IMR-90 (cell line): ENCODE measurements around the gene ING2. TPM values are rescaled to one million over a fixed set of nuclear protein-coding genes. Genes with fewer than 3 reads are reported as not detected.

ENCODE experiments used
- ATAC-seq: fragments of 200-7000 bp; cut with Tn5 transposase; 2 replicates; pipeline ENCODE4 v1.9.1; 2020; ENCODE audit warnings: low read depth, mild to moderate bottlenecking, moderate library complexity
- BruUV-seq: library from RNA; stranded (reverse); fragments of 400-500 nt; replicated peaks from 2 replicates; lab custom pipeline; 2021; lab: Mats Ljungman, UMichigan
- CTCF ChIA-PET: fragments of 300-600 bp; formaldehyde crosslinking; extraction: SDS; loops from one replicate; lab custom pipeline; 2021; ENCODE audit warnings: antibody characterized with exemption; lab: Yijun Ruan, JAX
- POLR2A ChIA-PET: fragments of 300-600 bp; sonication (Branson Sonifier 250); formaldehyde crosslinking; loops from one replicate; lab custom pipeline; 2022; ENCODE audit warnings: antibody characterized with exemption; ENCODE audit not compliant: unreplicated experiment; lab: Charles Lee
- DNase-seq: peaks from one replicate; pipeline ENCODE4 v3.0.0; 2013
- H2AFZ ChIP-seq: replicated peaks from 2 replicates; pipeline ENCODE3; 2013; ENCODE audit warnings: low read length, mild to moderate bottlenecking; ENCODE audit not compliant: poor library complexity
- H2AK5ac ChIP-seq: 2 replicates; pipeline ENCODE4 v1.6.1; 2013; ENCODE audit warnings: low read depth, low read length, inconsistent platforms
- H2AK9ac ChIP-seq: replicated peaks from 2 replicates; pipeline ENCODE3; 2013; ENCODE audit warnings: mild to moderate bottlenecking, low read depth, low read length, moderate library complexity; ENCODE audit not compliant: poor library complexity
- H2BK120ac ChIP-seq: 2 replicates; pipeline ENCODE4 v1.6.1; 2013; ENCODE audit warnings: low read depth, low read length, inconsistent platforms
- H2BK15ac ChIP-seq: 3 replicates; pipeline ENCODE4 v1.6.1; 2013; ENCODE audit warnings: low read depth, low read length, inconsistent platforms
- H2BK20ac ChIP-seq: 2 replicates; pipeline ENCODE4 v1.6.1; 2013; ENCODE audit warnings: low read depth, mild to moderate bottlenecking, inconsistent platforms, low read length, moderate library complexity
- H2BK5ac ChIP-seq: 2 replicates; pipeline ENCODE4 v1.6.1; 2013; ENCODE audit warnings: mild to moderate bottlenecking, low read depth, low read length, inconsistent platforms; ENCODE audit not compliant: poor library complexity, severe bottlenecking
- H3K14ac ChIP-seq: replicated peaks from 2 replicates; pipeline ENCODE4 v1.6.1; 2013; ENCODE audit warnings: low read depth, low read length, inconsistent platforms
- H3K18ac ChIP-seq: 2 replicates; pipeline ENCODE4 v1.6.1; 2013; ENCODE audit warnings: low read depth, low read length, control low read depth
- H3K23ac ChIP-seq: 2 replicates; pipeline ENCODE4 v1.6.1; 2013; ENCODE audit warnings: low read depth, low read length, inconsistent platforms
- H3K27ac ChIP-seq: 2 replicates; pipeline ENCODE4 v1.5.1; 2013; ENCODE audit warnings: mild to moderate bottlenecking, control low read depth, low read length; ENCODE audit not compliant: insufficient read depth
- H3K27me3 ChIP-seq: 2 replicates; pipeline ENCODE4 v1.6.1; 2013; ENCODE audit warnings: low read length; ENCODE audit not compliant: control insufficient read depth, insufficient read depth
- H3K36me3 ChIP-seq: 2 replicates; pipeline ENCODE4 v1.6.1; 2013; ENCODE audit warnings: low read length, mixed read lengths; ENCODE audit not compliant: control insufficient read depth, insufficient read depth
- H3K4ac ChIP-seq: 2 replicates; pipeline ENCODE4 v1.6.1; 2013; ENCODE audit warnings: low read depth, low read length, inconsistent platforms
- H3K4me1 ChIP-seq: 2 replicates; pipeline ENCODE4 v1.6.1; 2013; ENCODE audit warnings: low read length, mixed read lengths; ENCODE audit not compliant: control insufficient read depth, insufficient read depth
- H3K4me2 ChIP-seq: 2 replicates; pipeline ENCODE4 v1.6.1; 2013; ENCODE audit warnings: low read depth, mild to moderate bottlenecking, control low read depth, low read length, moderate library complexity
- H3K4me3 ChIP-seq: 2 replicates; pipeline ENCODE4 v1.5.1; 2013; ENCODE audit warnings: low read depth, mild to moderate bottlenecking, control low read depth, low read length, moderate library complexity; ENCODE audit not compliant: insufficient read depth
- H3K56ac ChIP-seq: 2 replicates; pipeline ENCODE4 v1.6.1; 2013; ENCODE audit warnings: low read length, inconsistent platforms; ENCODE audit not compliant: insufficient read depth; ENCODE audit errors: extremely low read depth
- H3K79me1 ChIP-seq, 2 experiments: 2 replicates each; pipeline ENCODE4 v1.6.1; 2013; ENCODE audit warnings: low read length in 2 of 2, inconsistent platforms in 1 of 2, low read depth in 1 of 2
- H3K9ac ChIP-seq: 2 replicates; pipeline ENCODE4 v1.6.1; 2013; ENCODE audit warnings: low read depth, low read length, control low read depth
- H3K9me1 ChIP-seq: 2 replicates; pipeline ENCODE4 v1.6.1; 2013; ENCODE audit warnings: low read length, inconsistent platforms; ENCODE audit not compliant: insufficient read depth
- H3K9me3 ChIP-seq: 2 replicates; pipeline ENCODE4 v1.6.1; 2013; ENCODE audit warnings: low read length; ENCODE audit not compliant: control insufficient read depth, insufficient read depth
- H4K20me1 ChIP-seq: 2 replicates; pipeline ENCODE4 v1.6.1; 2013; ENCODE audit warnings: low read length, inconsistent platforms; ENCODE audit not compliant: insufficient read depth
- H4K5ac ChIP-seq: 2 replicates; pipeline ENCODE4 v1.6.1; 2013; ENCODE audit warnings: mild to moderate bottlenecking, low read depth, low read length, control low read depth
- H4K8ac ChIP-seq, 2 experiments: 2 replicates each; pipeline ENCODE4 v1.6.1; 2013; ENCODE audit warnings: low read depth in 2 of 2, low read length in 2 of 2, control low read depth in 1 of 2, inconsistent platforms in 1 of 2
- H4K91ac ChIP-seq: 2 replicates; pipeline ENCODE4 v1.6.1; 2013; ENCODE audit warnings: low read depth, low read length, inconsistent platforms; ENCODE audit not compliant: insufficient read depth
- CEBPB ChIP-seq: IDR thresholded peaks from 2 replicates; pipeline ENCODE4 v1.6.1; 2012; ENCODE audit warnings: low read depth, low read length, improper control_type of control experiment
- CHD1 ChIP-seq: IDR thresholded peaks from 2 replicates; pipeline ENCODE4 v1.6.1; 2012; ENCODE audit warnings: low read depth, low read length, improper control_type of control experiment
- CTCF ChIP-seq: conservative IDR thresholded peaks from 2 replicates; pipeline ENCODE4 v1.5.1; 2012; ENCODE audit warnings: mild to moderate bottlenecking, low read depth, low read length, improper control_type of control experiment
- MAFK ChIP-seq: IDR thresholded peaks from 2 replicates; pipeline ENCODE4 v1.6.1; 2012; ENCODE audit warnings: low read depth, low read length, improper control_type of control experiment
- MAZ ChIP-seq: IDR thresholded peaks from 2 replicates; pipeline ENCODE4 v1.6.1; 2012; ENCODE audit warnings: low read depth, mild to moderate bottlenecking, low read length, improper control_type of control experiment, moderate library complexity, borderline replicate concordance
- POLR2A ChIP-seq: IDR thresholded peaks from 2 replicates; pipeline ENCODE4 v1.6.1; 2012; ENCODE audit warnings: mild to moderate bottlenecking, low read depth, low read length
- RCOR1 ChIP-seq: IDR thresholded peaks from 2 replicates; pipeline ENCODE4 v1.6.1; 2012; ENCODE audit warnings: mild to moderate bottlenecking, low read length, improper control_type of control experiment; ENCODE audit not compliant: insufficient replicate concordance
- SMC3 ChIP-seq: fragments of 150-350 bp; IDR thresholded peaks from 2 replicates; pipeline ENCODE4 v1.6.1; 2016; ENCODE audit warnings: low read depth, mild to moderate bottlenecking, antibody characterized with exemption, low read length, moderate library complexity
- WGBS, 2 experiments: methylation state at CpG; one replicate each; pipeline versions ENCODE4 v1.1.5 to v1.1.7; 2013; ENCODE audit warnings: missing lambda C conversion rate in 2 of 2; ENCODE audit not compliant: insufficient read length in 1 of 2; ENCODE audit errors: extremely low coverage in 2 of 2; 5-methylcytosine and 5-hydroxymethylcytosine counted together
- dilution Hi-C: fragments of 300-500 bp; cut with HindIII; formaldehyde crosslinking; loops from one replicate; pipeline ENCODE4 v1.14.3; 2018; ENCODE audit warnings: low sequenced_read_pairs; ENCODE audit not compliant: unreplicated experiment
- in situ Hi-C: fragments of 300-500 bp; cut with MboI; formaldehyde crosslinking; loops from 3 replicates; pipeline ENCODE4 v1.14.3; 2019; ENCODE audit warnings: low sequenced_read_pairs, inconsistent platforms, mixed read lengths
- intact Hi-C: fragments of 100-400 bp; cut with micrococcal nuclease; formaldehyde crosslinking; loops from 2 replicates; pipeline ENCODE4 v1.10.0; 2022
- polyA plus RNA-seq, 3 experiments: library from polyadenylated mRNA; depleted of rRNA; stranded (reverse); fragments of >200 nt; gene quantifications; 2 replicates each; pipeline ENCODE4 v1.2.3, GENCODE V29; 2012; ENCODE audit warnings: low replicate concordance in 1 of 3
- total RNA-seq: library from RNA; depleted of rRNA; stranded (reverse); fragments of >200 nt; gene quantifications from 2 replicates; pipeline ENCODE4 v1.2.3, GENCODE V29; 2012
- TF ChIP-seq, protein P1 (sequence below): fragments of 150-350 bp; IDR thresholded peaks from 2 replicates; pipeline ENCODE4 v1.6.1; 2017; ENCODE audit warnings: mild to moderate bottlenecking, antibody characterized with exemption, low read length, low read depth
- TF ChIP-seq, protein P2 (sequence below): fragments of 150-350 bp; IDR thresholded peaks from 2 replicates; pipeline ENCODE4 v1.6.1; 2016; ENCODE audit warnings: low read depth, mild to moderate bottlenecking, low read length, moderate library complexity, borderline replicate concordance

ING2 gene
- total and polyA plus RNA-seq, 2 of the 4 experiments (the other 2 are of a cell fraction), result 2.5 to 9.5 TPM

DNA sequence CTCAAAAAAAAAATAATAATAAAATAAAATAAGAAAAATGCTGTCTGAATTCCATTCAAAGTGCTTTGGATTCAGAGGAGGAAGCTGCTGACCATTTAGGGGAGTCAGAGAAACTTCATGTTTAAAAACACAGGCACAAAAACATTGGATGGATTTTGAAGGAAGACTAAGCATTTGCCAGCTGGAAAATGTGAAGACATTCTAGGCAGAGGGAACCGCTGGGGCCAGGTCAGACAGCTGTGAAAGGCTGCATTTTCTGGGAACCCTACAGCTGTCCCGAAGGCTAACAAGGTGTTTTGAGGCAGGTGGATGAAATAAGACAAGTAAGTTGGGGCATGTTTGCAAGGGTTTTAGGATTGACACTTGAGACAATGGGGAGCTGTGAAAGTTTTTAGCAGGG, 38.6 kb downstream of the ING2 start:
- TF ChIP-seq CHD1, result no peak
- no peak for TF ChIP-seq CEBPB
- TF ChIP-seq SMC3, result no peak
- TF ChIP-seq, protein P1, sequence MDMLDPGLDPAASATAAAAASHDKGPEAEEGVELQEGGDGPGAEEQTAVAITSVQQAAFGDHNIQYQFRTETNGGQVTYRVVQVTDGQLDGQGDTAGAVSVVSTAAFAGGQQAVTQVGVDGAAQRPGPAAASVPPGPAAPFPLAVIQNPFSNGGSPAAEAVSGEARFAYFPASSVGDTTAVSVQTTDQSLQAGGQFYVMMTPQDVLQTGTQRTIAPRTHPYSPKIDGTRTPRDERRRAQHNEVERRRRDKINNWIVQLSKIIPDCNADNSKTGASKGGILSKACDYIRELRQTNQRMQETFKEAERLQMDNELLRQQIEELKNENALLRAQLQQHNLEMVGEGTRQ, result no peak
- no peak for TF ChIP-seq MAFK
- no peak for TF ChIP-seq MAZ
- TF ChIP-seq POLR2A, result no peak
- no peak for TF ChIP-seq RCOR1
- TF ChIP-seq CTCF, result no peak
- TF ChIP-seq, protein P2, sequence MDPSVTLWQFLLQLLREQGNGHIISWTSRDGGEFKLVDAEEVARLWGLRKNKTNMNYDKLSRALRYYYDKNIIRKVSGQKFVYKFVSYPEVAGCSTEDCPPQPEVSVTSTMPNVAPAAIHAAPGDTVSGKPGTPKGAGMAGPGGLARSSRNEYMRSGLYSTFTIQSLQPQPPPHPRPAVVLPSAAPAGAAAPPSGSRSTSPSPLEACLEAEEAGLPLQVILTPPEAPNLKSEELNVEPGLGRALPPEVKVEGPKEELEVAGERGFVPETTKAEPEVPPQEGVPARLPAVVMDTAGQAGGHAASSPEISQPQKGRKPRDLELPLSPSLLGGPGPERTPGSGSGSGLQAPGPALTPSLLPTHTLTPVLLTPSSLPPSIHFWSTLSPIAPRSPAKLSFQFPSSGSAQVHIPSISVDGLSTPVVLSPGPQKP, result no peak
- H3K4me1 ChIP-seq, result peaks cover 8% of the 10 kb centered on the region; the same call in 1 of the 2 replicates
- H3K9ac ChIP-seq, result no peak overlapping the region
- no peak overlapping the region for H4K8ac ChIP-seq
- no peak overlapping the region for H2BK120ac ChIP-seq
- no peak overlapping the region for H2BK5ac ChIP-seq
- intact Hi-C loops (no loop called here), in situ Hi-C loops (no loop called here), dilution Hi-C loops (no loop called here)
- H2AFZ ChIP-seq, result no peak overlapping the region
- no peak overlapping the region for H2AK9ac ChIP-seq
- no peak overlapping the region for H3K4me2 ChIP-seq
- no peaks in the 10 kb centered on the region for H3K36me3 ChIP-seq
- no peak overlapping the region for H3K4me3 ChIP-seq
- H3K9me3 ChIP-seq, result peaks cover 4% of the 10 kb centered on the region
- no peak overlapping the region for H3K4ac ChIP-seq
- H3K18ac ChIP-seq, result no peak overlapping the region
- H3K79me1 ChIP-seq, result no peaks in the 10 kb centered on the region
- no peak overlapping the region for H2BK20ac ChIP-seq
- no peak overlapping the region for H3K23ac ChIP-seq
- no peak overlapping the region for H3K14ac ChIP-seq
- POLR2A ChIA-PET, result no interaction called here
- no peak overlapping the region for H4K5ac ChIP-seq
- DNase-seq (no peak), ATAC-seq (no peak)
- no peaks in the 10 kb centered on the region for H4K20me1 ChIP-seq
- BruUV-seq, result no TSS peak
- H3K27me3 ChIP-seq, result no peaks in the 10 kb centered on the region
- no peak overlapping the region for H3K27ac ChIP-seq
- 34% methylated on average over 2 of the region's 2 CpGs; no CpG with 5 or more reads in 1 of the 2 experiments for WGBS, 2 experiments
- no peak overlapping the region for H2AK5ac ChIP-seq
- H2BK15ac ChIP-seq, result no peak overlapping the region
- CTCF ChIA-PET, result no interaction called here
- no peak overlapping the region for H3K56ac ChIP-seq
- no peak overlapping the region for H4K91ac ChIP-seq
- no peaks in the 10 kb centered on the region for H3K9me1 ChIP-seq
